GM23248 (cell line): ENCODE results near the gene FAM193B. TPM values are rescaled to one million over a fixed set of nuclear protein-coding genes. Genes with fewer than 3 reads are reported as not detected.

Experiments
- DNase-seq: peaks from one replicate; pipeline ENCODE4 v3.0.0-alpha.2; 2015
- H2AFZ ChIP-seq: fragments of 200-600 bp; sonication (generic); 2 replicates; pipeline ENCODE4 v1.6.1; 2016; ENCODE audit warnings: antibody characterized with exemption
- H3F3A ChIP-seq: fragments of 200-600 bp; sonication (generic); 2 replicates; pipeline ENCODE4 v1.6.1; 2016; ENCODE audit warnings: mild to moderate bottlenecking, antibody characterized with exemption, mixed run types; ENCODE audit not compliant: insufficient read depth
- H3K27ac ChIP-seq: fragments of 200-600 bp; sonication (generic); 2 replicates; pipeline ENCODE4 v1.5.1; 2016; ENCODE audit warnings: mild to moderate bottlenecking
- H3K27me3 ChIP-seq: fragments of 200-600 bp; sonication (generic); replicated peaks from 2 replicates; pipeline ENCODE4 v1.6.1; 2016; ENCODE audit warnings: mild to moderate bottlenecking; ENCODE audit not compliant: insufficient read depth
- H3K36me3 ChIP-seq: fragments of 200-600 bp; sonication (generic); 2 replicates; pipeline ENCODE4 v1.6.1; 2016; ENCODE audit warnings: low read depth, mild to moderate bottlenecking
- H3K4me1 ChIP-seq: fragments of 200-600 bp; sonication (generic); 2 replicates; pipeline ENCODE4 v1.6.1; 2016; ENCODE audit warnings: mild to moderate bottlenecking; ENCODE audit not compliant: insufficient read depth
- H3K4me2 ChIP-seq: fragments of 200-600 bp; sonication (generic); one replicate; pipeline ENCODE4 v1.6.1; 2016; ENCODE audit warnings: mild to moderate bottlenecking; ENCODE audit not compliant: unreplicated experiment
- H3K4me3 ChIP-seq: fragments of 200-600 bp; sonication (generic); 2 replicates; pipeline ENCODE4 v1.5.1; 2016; ENCODE audit warnings: mild to moderate bottlenecking
- H3K79me2 ChIP-seq: fragments of 200-600 bp; sonication (generic); 2 replicates; pipeline ENCODE4 v1.6.1; 2016; ENCODE audit warnings: mild to moderate bottlenecking; ENCODE audit not compliant: insufficient read depth
- H3K9ac ChIP-seq: fragments of 200-600 bp; sonication (generic); 2 replicates; pipeline ENCODE4 v1.6.1; 2016; ENCODE audit warnings: mild to moderate bottlenecking
- H3K9me2 ChIP-seq: fragments of 200-600 bp; sonication (generic); 2 replicates; pipeline ENCODE4 v1.6.1; 2016; ENCODE audit warnings: mixed run types, mild to moderate bottlenecking, moderate library complexity; ENCODE audit not compliant: insufficient read depth
- H3K9me3 ChIP-seq: fragments of 200-600 bp; sonication (generic); one replicate; pipeline ENCODE4 v1.6.1; 2017; ENCODE audit warnings: low read depth
- H4K20me1 ChIP-seq: fragments of 200-600 bp; sonication (generic); 2 replicates; pipeline ENCODE4 v1.6.0; 2016; ENCODE audit not compliant: insufficient read depth
- EZH2 ChIP-seq: fragments of 200-600 bp; sonication (generic); IDR thresholded peaks from 2 replicates; pipeline ENCODE4 v1.6.1; 2018; ENCODE audit warnings: antibody characterized with exemption, mild to moderate bottlenecking; ENCODE audit not compliant: insufficient read depth, poor library complexity, severe bottlenecking
- EZH2phosphoT487 ChIP-seq: fragments of 200-600 bp; sonication (generic); IDR thresholded peaks from 2 replicates; pipeline ENCODE4 v1.6.1; 2018; ENCODE audit warnings: antibody characterized with exemption, moderate library complexity, mild to moderate bottlenecking, low read depth; ENCODE audit not compliant: insufficient read depth
- WGBS, 2 experiments: methylation state at CpG; one replicate each; pipeline ENCODE4 v1.1.6; 2015 to 2017; ENCODE audit warnings: low lambda C conversion rate in 2 of 2, low coverage in 1 of 2; ENCODE audit errors: missing lambda C conversion rate in 2 of 2; 5-methylcytosine and 5-hydroxymethylcytosine counted together
- in situ Hi-C: fragments of 300-500 bp; cut with MboI; formaldehyde crosslinking; loops from 2 replicates; pipeline ENCODE4 v1.15.0; 2020
- polyA plus RNA-seq: library from polyadenylated mRNA; unstranded; fragments of >200 nt; fragmentation: Nextera tagmentation; extraction: Ambion mirVana; gene quantifications from 2 replicates; pipeline ENCODE4 v1.2.1, GENCODE V29; 2016
- total RNA-seq: library from RNA; depleted of rRNA; stranded (reverse); fragments of >200 nt; shearing (Covaris generic); gene quantifications from 2 replicates; pipeline ENCODE4 v1.2.3, GENCODE V29; 2014

The FAM193B gene
- total and polyA plus RNA-seq, 2 experiments from 2014 or later, result 8.0 to 21.9 TPM

GRCh38 chr5:177515580-177515979, 38.8 kb downstream of the FAM193B start:
- 91 to 93% methylated on average over 7 of the region's 7 CpGs for WGBS, 2 experiments
- H3K27me3 ChIP-seq, result no peaks in the 10 kb centered on the region
- peaks cover 8% of the 10 kb centered on the region; the same call in 1 of the 2 replicates for H3F3A ChIP-seq
- peak overlapping the region; percentile 76 for H3K4me2 ChIP-seq
- H4K20me1 ChIP-seq, result no peaks in the 10 kb centered on the region
- H3K27ac ChIP-seq, result no peak overlapping the region; the same call in 1 of the 2 replicates
- H3K36me3 ChIP-seq, result peaks cover 22% of the 10 kb centered on the region
- peaks cover 45% of the 10 kb centered on the region for H3K79me2 ChIP-seq
- H3K9ac ChIP-seq, result peak overlapping the region; percentile 85
- no peak overlapping the region for H2AFZ ChIP-seq
- H3K9me2 ChIP-seq, result no peaks in the 10 kb centered on the region
- in situ Hi-C loops, result no loop called here
- H3K9me3 ChIP-seq, result no peaks in the 10 kb centered on the region
- no peak for DNase-seq
- TF ChIP-seq EZH2 (no peak), EZH2phosphoT487 (no peak)
- H3K4me3 ChIP-seq, result peak overlapping the region; percentile 87
- peaks cover 17% of the 10 kb centered on the region for H3K4me1 ChIP-seq

- DNase-seq, result no peak
- peak overlapping the region; percentile 85; the same call in 1 of the 2 replicates for H3K9ac ChIP-seq
- in situ Hi-C loops, result no loop called here
- H3K27me3 ChIP-seq, result no peaks in the 10 kb centered on the region
- peaks cover 14% of the 10 kb centered on the region for H3K36me3 ChIP-seq
- peaks cover 17% of the 10 kb centered on the region for H3K4me1 ChIP-seq
- no peak overlapping the region for H2AFZ ChIP-seq
- no peak overlapping the region for H3K4me3 ChIP-seq
- no peaks in the 10 kb centered on the region for H3K9me2 ChIP-seq
- no peaks in the 10 kb centered on the region for H4K20me1 ChIP-seq
- WGBS, 2 experiments, result 85 to 93% methylated on average over 11 of the region's 11 CpGs
- peaks cover 35% of the 10 kb centered on the region for H3K79me2 ChIP-seq
- peaks cover 8% of the 10 kb centered on the region; the same call in 1 of the 2 replicates for H3F3A ChIP-seq
- no peak overlapping the region for H3K27ac ChIP-seq
- no peak overlapping the region for H3K4me2 ChIP-seq
- no peak for TF ChIP-seq EZH2
- TF ChIP-seq EZH2phosphoT487, result no peak
- no peaks in the 10 kb centered on the region for H3K9me3 ChIP-seq
Measured at GRCh38 chr5:177514541-177514940, 39.8 kb downstream of the FAM193B start.

GRCh38 chr5:177513500-177513899, 40.9 kb downstream of the FAM193B start:
- no peak overlapping the region for H3K9ac ChIP-seq
- no peaks in the 10 kb centered on the region for H3F3A ChIP-seq
- no peak overlapping the region for H2AFZ ChIP-seq
- in situ Hi-C loops, result no loop called here
- H3K27me3 ChIP-seq, result no peaks in the 10 kb centered on the region
- H3K4me1 ChIP-seq, result peaks cover 11% of the 10 kb centered on the region
- TF ChIP-seq EZH2 (no peak), EZH2phosphoT487 (no peak)
- H3K79me2 ChIP-seq, result peaks cover 27% of the 10 kb centered on the region
- no peak for DNase-seq
- H4K20me1 ChIP-seq, result no peaks in the 10 kb centered on the region
- no peaks in the 10 kb centered on the region for H3K9me3 ChIP-seq
- 97% methylated on average over 14 to 15 of the region's 15 CpGs for WGBS, 2 experiments
- peaks cover 9% of the 10 kb centered on the region; the same call in 1 of the 2 replicates for H3K36me3 ChIP-seq
- H3K4me2 ChIP-seq, result no peak overlapping the region
- no peak overlapping the region for H3K4me3 ChIP-seq
- no peaks in the 10 kb centered on the region for H3K9me2 ChIP-seq
- no peak overlapping the region for H3K27ac ChIP-seq

- Histone ChIP-seq H3F3A (no peaks in the 10 kb centered on the region), H3K79me2 (peaks cover 27% of the 10 kb centered on the region), H3K4me3 (no peak overlapping the region), H3K36me3 (peaks cover 9% of the 10 kb centered on the region; the same call in 1 of the 2 replicates), H3K27ac (no peak overlapping the region), H4K20me1 (no peaks in the 10 kb centered on the region), H2AFZ (no peak overlapping the region), H3K9me2 (no peaks in the 10 kb centered on the region), H3K9me3 (no peaks in the 10 kb centered on the region), H3K4me1 (peaks cover 11% of the 10 kb centered on the region), H3K4me2 (no peak overlapping the region), H3K9ac (no peak overlapping the region), H3K27me3 (no peaks in the 10 kb centered on the region)
- 86 to 93% methylated on average over 16 of the region's 16 CpGs for whole genome bisulfite sequencing, 2 experiments
- TF ChIP-seq EZH2 (no peak), EZH2phosphoT487 (no peak)
- in situ Hi-C loops, result no loop called here
- no peak for DNase-seq
Measured at GRCh38 chr5:177512736-177513380, 41.5 kb downstream of the FAM193B start.
